GM21576 (cell line): ENCODE data around the gene BMPER.

Experiments
- ATAC-seq: cut with Tn5 transposase; IDR thresholded peaks from one replicate; pipeline ENCODE4 v1.9.1; 2021; ENCODE audit warnings: mild to moderate bottlenecking, moderate library complexity; ENCODE audit not compliant: unreplicated experiment

Gene BMPER

DNA sequence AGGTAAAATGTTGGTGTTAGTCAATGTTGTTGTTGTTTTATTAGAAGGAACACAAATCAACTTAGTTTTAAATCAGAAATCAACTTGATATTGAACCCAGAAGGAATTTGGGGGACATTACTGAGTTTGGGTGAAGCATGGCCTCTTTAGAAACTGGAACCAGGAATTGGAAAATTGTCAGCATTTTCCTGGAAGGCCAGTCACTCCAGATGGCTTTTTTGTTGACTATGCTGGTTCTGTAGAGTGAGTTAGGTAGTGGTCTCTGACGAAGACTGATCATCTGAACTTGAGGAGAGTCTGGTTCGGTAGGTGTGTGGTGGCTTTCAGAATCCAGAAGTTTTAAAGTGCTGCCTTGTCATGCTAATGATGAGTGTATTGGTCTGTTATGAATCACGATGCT is 111.5 kb downstream of the BMPER start:
- ATAC-seq: no peak

DNA sequence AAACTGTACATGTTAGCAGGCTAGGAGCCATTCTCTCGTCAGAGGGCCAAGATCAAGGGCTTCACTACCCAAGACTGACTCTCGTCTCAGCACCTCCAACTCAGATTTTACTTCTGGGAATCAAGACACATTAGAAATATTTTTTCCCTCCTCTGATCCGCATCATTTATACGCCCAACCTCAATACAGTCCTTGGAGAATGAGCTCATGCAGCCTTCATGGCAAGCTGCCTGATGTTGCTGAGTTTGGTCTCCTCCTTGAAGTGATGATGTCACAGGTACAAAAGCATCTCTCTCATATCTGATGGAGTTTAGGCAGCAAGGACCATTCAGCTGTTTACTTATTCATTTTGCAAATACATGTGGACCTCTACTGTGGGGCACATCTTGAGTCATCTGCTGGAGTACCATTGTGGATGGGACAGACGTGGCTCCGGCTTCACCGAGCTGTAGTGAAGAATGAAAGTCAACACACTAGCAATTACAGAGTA is 114.0 kb downstream of the BMPER start:
- ATAC-seq: no peak

DNA sequence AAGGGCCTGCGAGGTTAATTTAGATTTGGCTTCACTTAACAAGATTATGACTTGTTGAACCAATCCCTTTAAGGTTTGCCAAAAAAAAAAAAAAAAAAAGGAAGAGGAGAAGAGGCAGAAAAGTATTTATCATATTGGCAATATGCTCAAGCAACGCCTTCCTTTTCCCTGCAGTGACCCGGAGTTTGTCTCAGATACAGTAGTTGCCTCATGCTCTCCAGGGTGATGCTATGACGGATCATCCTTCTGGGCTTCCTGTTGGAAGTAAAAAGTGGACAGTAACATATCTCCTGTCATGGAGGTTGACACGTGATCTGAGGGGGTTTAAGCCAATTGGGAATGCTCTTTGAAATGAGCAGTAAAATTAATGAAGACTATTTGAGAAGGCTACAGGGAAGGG is 117.3 kb downstream of the BMPER start:
- no peak for ATAC-seq

DNA sequence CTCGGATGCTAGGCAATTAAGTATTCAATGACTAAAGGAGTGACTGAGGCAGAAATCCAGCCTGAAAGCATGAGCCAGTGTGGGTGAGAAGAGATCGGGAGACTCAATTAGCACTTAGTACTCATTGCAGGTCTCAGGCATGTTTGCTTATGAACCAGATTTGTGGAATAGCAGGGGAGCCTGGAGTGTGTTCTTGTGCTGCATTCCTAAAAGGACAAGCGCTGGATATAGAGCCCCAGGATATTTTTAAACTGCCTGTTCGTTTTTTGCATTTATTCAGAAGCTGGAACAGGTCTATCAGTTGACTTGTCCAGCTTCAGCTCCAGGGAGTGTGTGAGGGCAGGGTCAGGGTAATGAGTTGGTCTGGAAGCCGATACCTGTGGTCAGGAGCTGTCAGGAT is 120.3 kb downstream of the BMPER start:
- ATAC-seq: no peak

DNA sequence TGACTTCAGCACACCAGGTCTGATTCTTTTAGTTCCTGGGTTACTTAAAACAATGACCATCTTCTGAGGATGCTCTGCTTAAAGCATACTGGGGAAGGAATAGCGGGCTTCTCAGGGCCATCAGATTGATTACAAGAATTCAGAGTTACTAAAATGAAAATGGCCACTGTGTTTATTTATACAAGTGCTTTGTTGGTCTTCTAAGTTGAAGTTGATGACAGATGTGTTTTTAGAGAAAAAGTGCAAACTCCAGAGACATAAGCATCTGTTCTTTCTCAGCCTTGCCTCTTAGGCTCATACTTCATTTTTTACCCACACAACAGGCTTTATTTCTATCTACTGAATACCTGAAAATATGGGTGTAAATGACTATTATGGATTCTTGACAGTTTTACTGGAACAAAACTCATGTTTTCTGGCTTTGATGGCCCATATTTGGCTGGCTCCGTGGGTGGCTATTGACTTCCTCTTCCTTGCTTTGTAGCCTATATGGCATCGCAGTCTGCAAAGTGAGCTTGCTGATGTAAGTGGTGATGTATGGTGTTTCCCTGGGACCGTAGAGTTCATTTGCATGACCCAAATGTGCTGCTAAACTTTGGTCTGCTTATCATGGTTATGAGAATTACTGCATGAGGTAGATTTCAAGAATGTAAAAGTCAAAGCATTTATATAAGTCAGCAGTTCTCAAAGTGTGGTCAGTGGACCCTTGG is 121.3 kb downstream of the BMPER start:
- ATAC-seq: no peak

DNA sequence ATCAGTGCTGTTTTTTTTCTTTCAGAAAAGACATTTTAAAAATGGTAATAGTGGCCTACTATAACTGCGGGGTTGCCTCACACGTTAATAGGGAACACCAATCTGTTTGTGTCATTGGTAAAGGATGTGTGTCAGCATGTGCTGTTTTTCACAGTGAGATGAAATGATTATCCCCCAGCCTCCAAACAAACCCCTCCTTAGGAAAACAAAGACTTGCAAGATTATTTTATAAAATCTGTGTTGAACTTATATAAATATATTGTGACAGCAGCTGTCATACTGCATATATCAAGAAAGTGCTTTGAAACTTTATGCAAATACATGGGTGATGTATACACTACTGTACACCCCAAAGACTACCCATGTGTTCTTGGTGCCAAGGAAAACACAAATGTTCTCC is 125.8 kb downstream of the BMPER start:
- no peak for ATAC-seq

DNA sequence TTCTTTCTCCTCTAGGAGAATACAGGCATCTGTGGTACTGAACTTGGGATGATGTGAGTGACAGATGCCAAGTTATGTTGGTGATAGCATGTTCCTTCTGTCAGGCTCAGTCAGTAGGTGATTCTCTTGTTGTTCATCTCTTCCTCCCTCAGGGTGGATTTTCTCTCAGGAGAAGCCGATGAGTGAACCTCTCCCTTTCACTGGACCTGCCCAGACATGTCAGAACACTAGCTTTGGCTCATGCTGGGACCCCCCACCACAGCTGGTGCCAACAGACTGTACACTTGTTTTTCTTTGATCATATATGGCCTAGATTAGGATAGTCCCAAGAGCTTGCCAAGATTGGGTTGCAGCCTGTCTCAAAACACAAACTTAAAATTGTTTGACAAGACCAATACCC is 129.4 kb downstream of the BMPER start:
- no peak for ATAC-seq

DNA sequence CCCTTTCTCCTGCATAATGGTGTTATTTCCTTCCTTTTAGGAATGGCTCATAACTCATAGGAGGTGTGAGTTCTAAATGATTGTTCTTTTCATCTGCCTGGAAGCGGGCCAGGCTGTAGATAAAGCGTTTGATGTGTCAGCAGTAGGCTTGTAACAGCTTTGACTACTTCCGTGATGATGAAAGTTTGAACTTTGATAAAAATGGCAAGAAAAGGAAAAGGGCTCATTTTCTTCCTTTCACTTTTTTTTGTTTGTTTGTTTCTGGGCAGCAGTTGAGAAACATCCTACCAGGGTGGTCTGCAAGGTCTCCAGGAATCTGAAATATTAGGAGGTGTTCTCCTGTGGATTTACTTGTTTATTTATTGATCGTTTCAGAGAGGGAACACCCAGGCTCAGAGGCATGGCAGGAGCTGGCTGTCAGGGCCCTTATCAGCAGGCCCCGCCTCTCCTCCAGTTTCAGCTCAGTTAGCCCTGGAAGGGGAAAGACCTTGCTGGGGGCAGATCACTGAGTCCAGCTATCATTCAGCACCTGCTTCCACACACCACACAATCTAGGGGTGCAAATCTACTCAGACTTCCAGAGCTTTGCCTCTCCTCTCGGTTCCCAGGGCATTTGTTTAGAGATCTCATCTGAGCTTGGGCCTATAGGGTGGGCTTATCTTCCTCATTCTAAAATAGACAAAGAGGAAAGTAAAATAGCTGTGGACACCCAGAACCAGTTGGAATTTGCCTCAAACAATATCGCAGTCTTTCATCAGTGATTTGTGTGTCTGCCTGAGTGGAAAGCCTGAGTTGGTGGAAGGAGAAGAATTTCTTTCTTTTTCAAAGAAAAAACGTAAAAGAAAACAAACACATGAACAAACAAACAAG is 130.9 kb downstream of the BMPER start:
- ATAC-seq: no peak

DNA sequence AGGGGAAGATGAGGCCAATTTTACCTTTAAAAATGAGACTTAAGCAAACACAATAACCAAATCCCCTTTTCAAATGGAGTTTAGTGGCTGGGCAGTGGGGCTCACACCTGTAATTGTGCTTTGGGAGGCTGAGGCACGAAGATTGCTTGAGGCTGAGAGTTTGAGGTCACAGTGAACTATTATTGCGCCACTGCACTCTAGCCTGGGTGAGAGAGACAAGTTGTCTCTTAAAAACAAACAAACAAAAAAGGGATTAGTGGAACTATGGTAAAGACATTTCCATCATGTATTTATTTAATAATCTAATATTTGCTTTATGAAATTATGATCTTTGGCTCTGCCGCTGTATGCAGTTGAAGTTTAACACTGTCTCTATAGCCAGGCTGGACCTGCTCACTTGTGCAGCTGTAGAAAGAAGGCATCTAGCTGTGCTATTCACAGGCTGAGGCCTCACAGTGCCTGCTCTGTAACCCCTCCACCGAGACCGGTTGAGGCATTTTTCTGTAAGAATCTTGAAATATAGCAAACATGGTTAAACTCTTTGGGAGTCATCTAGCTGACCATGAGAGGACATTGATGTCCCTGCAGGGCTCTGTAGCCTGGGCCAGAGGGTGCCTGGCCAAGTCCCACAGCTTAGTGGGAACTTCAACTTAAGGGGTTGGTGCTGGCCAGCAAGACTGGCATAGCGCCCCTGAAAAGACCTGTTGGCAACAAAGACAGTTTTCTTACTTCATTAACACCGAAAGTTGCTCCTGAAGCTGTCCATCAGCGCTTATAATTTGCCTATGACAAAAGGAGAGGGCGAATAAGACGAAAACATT is 131.8 kb downstream of the BMPER start:
- no peak for ATAC-seq

DNA sequence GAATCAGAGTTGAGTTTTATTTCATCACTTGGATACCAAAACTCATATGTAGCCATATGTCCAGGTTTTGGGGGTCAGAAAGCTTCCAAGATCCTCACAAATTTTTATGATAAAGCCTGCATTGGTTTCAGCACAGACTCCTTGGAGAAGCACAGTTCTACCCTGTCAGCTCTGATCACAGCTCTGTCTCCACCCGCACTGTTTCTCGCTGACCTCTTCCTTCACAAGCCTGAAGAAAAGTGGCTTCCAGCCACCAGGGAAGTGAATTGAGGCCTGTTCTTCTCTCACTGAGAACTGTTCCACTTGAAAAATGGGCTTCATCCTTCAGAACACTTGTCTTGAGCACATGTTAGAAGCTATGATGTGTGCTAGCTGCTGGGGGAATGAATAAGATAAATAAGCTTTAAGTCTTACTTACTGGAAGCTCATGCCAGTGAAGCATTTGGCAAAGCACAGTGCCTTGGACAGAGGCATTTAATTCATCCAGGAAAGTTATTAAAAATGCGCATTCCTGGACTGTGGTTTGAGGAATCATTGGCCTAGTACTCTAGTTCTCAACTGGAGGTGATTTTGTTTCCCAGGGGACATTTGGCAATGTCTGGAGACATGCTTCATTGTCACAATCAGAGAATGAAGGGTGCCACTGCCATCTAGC is 133.6 kb downstream of the BMPER start:
- ATAC-seq: no peak

DNA sequence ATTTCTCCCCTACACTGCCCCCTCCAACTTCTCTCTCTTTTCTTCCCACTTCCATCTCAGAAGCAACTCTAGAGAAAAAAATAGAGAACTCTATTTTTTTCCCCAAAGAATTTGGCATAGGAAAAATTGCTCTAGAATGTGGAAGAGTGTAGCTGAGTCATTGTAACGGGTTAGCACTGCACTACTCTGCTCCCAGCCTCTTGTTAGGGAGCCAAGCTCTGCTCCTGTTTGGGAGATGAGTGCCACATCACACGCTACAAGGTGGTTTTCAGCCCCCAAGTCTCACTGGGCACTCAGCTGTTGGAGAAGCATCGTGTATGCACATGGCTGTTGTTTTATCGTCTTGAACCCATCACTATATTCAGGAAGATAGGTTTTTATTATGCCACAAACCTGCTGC is 136.4 kb downstream of the BMPER start:
- ATAC-seq: no peak

DNA sequence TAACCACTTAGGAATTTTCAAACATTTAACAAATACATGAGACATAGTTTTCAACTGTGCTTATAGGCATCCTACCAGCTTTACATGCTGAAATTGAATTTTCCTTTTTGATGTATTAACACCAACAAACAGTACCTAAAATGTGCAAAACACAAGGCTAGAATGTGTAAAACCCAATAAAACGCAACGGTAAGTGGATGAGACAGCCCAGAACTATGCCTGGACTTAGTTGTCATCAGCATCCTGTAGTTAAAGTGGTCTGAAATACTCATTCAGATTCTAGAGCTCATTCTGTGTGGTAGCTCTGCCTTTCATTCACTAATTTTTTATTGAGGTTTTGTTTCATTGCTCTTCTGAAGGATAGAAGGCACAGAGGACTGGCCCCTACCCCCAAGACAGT is 137.1 kb downstream of the BMPER start:
- no peak for ATAC-seq

DNA sequence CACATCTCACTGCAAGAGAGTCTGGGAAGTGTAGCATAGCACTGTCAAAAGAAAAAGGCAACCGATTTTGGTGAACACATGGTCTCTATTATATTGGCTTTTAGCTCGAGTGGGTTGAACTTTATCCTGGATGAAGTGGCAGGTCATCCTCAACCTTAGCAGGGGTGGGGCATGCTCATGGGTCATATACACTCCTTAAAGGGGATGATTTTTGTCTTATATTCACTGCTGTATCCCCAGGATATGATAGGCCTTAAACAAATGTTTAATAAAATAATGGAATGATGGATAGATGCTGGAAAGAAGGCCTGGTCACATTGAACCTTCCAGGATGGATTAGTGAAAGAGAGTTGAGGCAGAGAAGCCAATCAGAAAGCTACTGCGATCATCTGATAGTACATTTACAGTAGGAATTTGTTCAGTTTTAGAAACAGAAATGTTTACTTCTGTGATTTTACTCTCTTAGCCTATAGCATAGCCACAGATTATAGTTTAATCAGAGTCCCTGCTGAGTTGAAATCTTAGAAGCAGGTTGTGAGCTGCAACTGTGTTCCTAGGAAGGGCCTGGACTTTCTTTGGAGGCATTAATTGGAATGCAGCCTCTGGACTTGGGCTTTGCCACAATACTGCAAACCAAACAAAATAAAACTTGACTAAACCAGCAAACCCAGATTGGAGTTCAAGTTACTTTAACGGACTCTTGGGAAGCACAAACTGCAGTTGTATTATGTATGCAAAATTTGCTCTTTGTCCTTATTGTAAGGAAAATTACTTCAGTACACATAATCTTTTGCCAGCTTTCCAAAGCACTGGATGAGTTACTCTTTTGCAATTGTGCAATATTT is 138.3 kb downstream of the BMPER start:
- ATAC-seq: no peak

DNA sequence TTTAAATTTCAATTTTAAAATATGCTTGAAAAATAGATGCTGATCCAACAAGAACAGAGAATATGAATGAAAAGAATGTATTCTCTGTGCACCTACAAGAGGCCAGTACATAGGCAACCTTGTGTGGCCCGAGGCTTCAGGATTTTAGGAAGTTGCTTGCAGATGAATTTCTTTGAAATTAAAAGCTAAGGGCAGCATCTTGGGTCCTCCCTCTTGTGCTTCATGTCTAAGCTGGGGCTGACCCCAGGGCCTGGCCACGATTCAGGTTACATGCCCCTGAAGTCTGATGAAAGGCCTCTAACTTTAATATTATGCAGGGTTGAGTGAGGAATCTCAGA is 138.9 kb downstream of the BMPER start:
- no peak for ATAC-seq

DNA sequence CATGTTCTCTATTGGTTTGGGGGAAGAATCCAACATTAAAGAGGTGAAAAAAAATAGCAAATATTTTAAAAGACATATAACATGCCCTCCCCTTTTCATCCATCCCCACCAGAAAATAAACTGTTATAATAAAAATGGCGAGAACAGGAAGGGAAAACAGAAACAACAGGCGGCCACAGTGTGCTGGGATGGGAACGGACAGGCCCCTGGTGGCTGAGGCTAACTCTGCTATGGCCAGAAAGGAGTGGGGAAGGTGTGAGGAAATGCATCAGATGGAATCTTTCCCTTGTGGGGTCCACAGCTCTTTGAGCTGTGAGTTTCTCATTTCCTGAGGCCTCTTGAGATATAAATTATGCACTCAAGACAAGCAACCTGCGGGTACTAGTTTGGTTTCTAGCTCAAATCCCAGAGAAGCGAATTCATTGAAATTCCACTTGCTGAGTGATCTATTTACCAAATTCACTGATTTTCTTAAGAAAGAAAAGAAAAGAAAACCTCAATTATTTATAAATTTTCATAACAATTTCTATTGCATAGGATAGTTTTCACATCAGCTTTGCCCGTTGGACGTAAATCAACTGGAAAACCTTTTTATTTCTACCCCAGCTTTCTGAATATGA is 139.5 kb downstream of the BMPER start:
- no peak for ATAC-seq

DNA sequence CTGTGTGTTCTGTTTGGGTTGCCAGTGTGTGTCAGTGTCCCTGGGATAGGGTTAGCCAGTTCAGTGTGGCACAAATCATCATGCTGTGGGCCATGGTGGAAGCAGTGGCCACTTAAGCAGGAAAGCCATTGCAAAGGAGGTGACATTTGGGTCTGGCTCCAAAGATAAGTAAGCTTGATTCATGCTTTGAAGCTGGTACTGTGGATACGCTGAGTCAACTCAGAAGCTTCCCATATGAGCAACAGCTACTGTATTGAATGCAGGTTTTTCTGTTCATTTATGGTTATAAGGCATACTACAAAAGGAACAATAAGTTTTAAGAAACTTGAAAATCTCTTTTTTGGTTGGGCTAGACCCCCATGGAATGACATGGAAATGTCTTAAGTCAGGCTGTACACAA is 143.1 kb downstream of the BMPER start:
- no peak for ATAC-seq

DNA sequence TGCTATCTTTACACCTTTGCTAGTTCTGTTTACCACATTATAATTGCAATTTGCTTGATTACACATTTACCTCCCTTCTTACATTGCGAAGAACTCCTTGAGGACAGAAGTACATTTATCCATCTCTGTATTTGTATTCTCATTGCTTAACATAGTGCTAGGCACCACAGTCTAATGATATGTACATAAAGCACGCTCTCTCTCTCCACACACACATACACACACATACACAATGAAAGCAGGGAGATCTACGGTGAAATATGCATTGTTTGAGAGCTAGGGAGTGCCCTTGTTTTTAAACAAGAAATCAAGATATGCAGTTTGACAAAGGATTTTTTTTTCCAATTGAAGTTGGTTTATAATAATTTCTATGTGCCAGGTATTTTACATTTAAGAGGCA is 148.7 kb downstream of the BMPER start:
- no peak for ATAC-seq

DNA sequence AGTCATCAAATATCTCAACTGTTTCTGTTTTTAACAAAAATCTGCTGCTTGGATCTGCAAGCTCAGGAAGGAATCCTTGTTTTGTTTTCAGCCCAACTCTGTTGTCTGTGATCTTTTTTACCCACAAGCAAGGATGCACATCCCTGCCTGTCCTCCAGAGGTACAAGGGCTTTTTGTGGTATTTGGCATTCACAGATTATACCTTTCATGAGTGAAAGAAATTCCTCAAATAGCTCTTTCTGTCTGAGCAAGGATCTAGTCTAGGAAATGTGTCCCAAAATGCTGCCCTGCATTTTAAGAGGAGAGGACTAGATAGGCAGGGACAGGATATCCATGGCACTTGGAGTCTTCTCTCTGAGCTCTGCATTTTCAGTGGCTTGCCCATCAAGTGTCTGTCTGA is 151.8 kb downstream of the BMPER start:
- ATAC-seq: no peak

DNA sequence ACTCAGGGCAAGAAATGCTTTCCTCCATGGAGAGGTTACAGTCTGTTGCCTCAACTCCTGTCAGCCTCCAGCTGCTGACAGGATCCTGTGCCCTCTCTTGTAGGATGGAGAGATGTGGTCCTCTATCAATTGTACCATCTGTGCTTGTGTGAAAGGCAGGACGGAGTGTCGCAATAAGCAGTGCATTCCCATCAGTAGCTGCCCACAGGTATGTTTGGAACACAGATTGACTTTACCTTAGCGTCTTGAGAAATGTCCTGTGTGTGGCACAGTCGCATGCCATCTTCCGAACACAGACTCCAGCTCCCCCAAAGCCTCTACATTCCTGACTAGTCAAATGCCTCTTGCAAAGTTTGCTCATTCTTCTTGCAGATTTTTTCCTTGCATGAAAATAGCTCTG is 152.6 kb downstream of the BMPER start:
- no peak for ATAC-seq

DNA sequence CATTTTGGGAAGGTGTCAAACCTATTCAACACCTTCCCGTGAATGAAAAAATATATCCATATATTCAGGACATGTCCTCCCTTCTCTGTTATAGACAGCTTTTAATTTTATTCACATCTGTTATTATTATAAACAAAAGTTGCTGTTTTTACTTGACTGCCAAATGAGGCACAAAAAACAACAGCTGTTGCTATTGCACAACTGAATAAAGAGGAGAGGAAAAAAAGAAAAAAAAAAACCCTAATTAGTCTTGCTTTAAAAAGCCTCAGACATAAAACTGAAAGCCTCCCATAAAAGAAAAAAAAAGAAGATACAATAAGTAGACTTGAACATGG is 153.4 kb downstream of the BMPER start:
- no peak for ATAC-seq
